ENCODE data around the gene ZNF800.

Gene ZNF800

DNA sequence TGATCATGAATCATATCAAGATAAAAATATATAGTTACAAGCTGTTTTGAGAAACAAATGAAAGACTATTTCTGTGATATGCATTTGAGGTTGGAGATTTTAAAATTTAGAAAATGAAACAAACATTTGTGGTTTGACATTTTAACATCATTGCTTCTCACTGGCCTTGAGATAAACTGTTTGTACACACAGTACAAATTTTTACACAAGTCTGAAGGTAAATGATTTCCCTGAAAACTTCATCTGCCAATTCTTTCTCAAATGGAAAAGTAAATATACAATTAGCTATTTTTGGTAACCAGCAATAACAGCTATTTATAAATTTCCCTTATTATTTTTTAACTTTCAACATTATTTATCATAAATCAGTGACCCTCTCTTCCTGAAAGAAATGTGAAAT, 38.6 kb downstream of the ZNF800 start:
- in situ Hi-C loops (cut with HindIII; ENCODE audit: low pct_unique_long_range_greater_than_20kb, low sequenced_read_pairs) = no loop called here
- no peak for DNase-seq (ENCODE audit: low read depth in 1 of 2, low spot score in 1 of 2)
- TF ChIP-seq JUND (IDR thresholded peaks at IDR 0.05; ENCODE audit: low read depth) = no peak

DNA sequence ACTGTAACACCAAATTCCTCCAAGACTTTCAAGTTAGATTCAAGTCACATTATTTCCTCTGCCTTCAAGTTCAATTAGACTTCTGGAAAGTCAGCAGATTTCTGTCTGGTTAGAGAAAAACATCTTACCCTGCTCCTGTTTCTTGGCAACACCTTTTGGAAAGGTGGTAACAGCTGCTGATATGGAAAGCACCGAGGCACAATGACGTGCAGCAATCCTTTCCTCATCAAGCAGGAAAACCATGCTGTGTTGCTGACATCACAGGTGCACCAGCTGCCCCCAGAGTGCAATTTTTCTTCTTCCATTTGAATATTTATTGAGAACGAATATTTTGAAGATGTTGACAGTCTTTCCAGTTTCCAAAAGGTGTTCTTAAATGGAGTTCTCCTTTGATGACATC, 41.9 kb downstream of the ZNF800 start:
- in situ Hi-C loops (cut with HindIII; ENCODE audit: low pct_unique_long_range_greater_than_20kb, low sequenced_read_pairs) = no loop called here
- DNase-seq (ENCODE audit: low read depth in 1 of 2, low spot score in 1 of 2) = no peak
- TF ChIP-seq JUND (IDR thresholded peaks at IDR 0.05; ENCODE audit: low read depth) = no peak

- no peak for TF ChIP-seq JUND (IDR thresholded peaks at IDR 0.05; ENCODE audit: low read depth)
- DNase-seq (ENCODE audit: low read depth in 1 of 2, low spot score in 1 of 2) = no peak
- in situ Hi-C loops (cut with HindIII; ENCODE audit: low pct_unique_long_range_greater_than_20kb, low sequenced_read_pairs) = no loop called here
Observed at GRCh38 chr7:127349881-127350280, 42.6 kb downstream of the ZNF800 start.

GRCh38 chr7:127348247-127348631, 44.3 kb downstream of the ZNF800 start:
- in situ Hi-C loops (cut with HindIII; ENCODE audit: low pct_unique_long_range_greater_than_20kb, low sequenced_read_pairs) = no loop called here
- no peak for TF ChIP-seq JUND (IDR thresholded peaks at IDR 0.05; ENCODE audit: low read depth)
- DNase-seq (ENCODE audit: low read depth in 1 of 2, low spot score in 1 of 2) = no peak

DNA sequence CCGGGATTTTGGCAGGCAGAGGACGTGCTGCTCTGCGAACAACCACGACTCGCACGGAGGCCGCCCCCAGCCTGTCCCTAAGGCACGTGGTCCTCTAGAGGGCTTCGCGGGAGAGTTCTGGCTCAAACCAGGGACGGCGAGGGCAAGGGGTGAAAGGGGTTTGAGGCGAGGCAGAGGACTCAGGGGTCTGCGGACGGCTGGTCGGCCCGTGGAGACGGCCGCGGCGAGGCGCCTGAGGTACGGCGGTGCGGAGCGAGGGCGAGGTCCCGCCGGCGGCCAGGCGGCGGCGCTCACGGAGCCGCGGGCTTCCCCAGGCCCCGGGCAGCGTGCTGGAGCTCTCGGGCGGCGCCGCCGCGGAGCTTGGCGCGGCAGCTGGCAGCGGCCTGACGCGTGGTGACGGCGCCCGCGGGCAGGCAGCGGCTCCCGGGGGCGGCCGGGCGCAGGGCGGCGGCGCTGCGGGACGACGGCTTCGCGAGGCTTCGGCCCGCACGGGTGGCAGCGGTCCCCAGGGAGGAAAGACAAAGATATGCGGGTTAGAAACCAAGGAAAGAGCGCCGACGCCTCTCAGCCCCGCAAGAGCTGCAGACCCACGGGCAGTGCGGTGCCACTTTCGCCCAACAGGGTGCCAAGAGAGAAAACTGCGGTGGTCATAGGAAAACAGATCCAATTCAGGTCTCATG, 44.8 kb downstream of the ZNF800 start:
- in situ Hi-C loops (cut with HindIII; ENCODE audit: low pct_unique_long_range_greater_than_20kb, low sequenced_read_pairs) = no loop called here
- no peak for TF ChIP-seq JUND (IDR thresholded peaks at IDR 0.05; ENCODE audit: low read depth)
- peak; percentile 62 to 66 for DNase-seq (ENCODE audit: low read depth in 1 of 2, low spot score in 1 of 2)

GRCh38 chr7:127346575-127347256, 45.8 kb downstream of the ZNF800 start:
- no peak for DNase-seq (ENCODE audit: low read depth in 1 of 2, low spot score in 1 of 2)
- in situ Hi-C loops (cut with HindIII; ENCODE audit: low pct_unique_long_range_greater_than_20kb, low sequenced_read_pairs) = no loop called here
- no peak for TF ChIP-seq JUND (IDR thresholded peaks at IDR 0.05; ENCODE audit: low read depth)

GRCh38 chr7:127342596-127342995, 49.9 kb downstream of the ZNF800 start:
- no peak for TF ChIP-seq JUND (IDR thresholded peaks at IDR 0.05; ENCODE audit: low read depth)
- DNase-seq (ENCODE audit: low read depth in 1 of 2, low spot score in 1 of 2) = no peak
- in situ Hi-C loops (cut with HindIII; ENCODE audit: low pct_unique_long_range_greater_than_20kb, low sequenced_read_pairs) = no loop called here

GRCh38 chr7:127338122-127338521, 54.4 kb downstream of the ZNF800 start:
- no peak for TF ChIP-seq JUND (IDR thresholded peaks at IDR 0.05; ENCODE audit: low read depth)
- in situ Hi-C loops (cut with HindIII; ENCODE audit: low pct_unique_long_range_greater_than_20kb, low sequenced_read_pairs) = no loop called here

DNA sequence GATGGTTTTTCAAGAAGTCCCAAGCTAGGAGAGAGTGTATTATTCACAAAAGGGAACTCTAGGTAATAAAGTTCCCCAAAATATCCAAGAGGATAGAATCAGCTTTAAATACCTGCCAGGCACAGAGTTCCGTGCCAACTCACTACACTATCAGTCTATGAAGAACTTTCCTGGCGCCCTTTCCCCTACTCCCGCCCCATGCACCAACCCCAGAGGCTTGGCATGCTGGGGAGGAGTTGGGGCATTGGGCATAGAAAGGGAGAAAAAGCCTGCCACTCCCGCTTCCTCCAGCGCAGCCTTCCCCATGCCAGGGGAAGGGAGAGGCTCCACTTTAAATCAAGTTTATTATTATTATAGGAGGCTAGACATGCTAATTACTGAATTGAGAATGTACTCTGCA, 54.9 kb downstream of the ZNF800 start:
- in situ Hi-C loops (cut with HindIII; ENCODE audit: low pct_unique_long_range_greater_than_20kb, low sequenced_read_pairs) = no loop called here
- TF ChIP-seq JUND (IDR thresholded peaks at IDR 0.05; ENCODE audit: low read depth) = no peak
- DNase-seq (ENCODE audit: low read depth in 1 of 2, low spot score in 1 of 2) = no peak

More at GRCh38 chr7:127338122-127338521, 54.4 kb downstream of the ZNF800 start:
- no peak for DNase-seq (ENCODE audit: low read depth in 1 of 2, low spot score in 1 of 2)

DNA sequence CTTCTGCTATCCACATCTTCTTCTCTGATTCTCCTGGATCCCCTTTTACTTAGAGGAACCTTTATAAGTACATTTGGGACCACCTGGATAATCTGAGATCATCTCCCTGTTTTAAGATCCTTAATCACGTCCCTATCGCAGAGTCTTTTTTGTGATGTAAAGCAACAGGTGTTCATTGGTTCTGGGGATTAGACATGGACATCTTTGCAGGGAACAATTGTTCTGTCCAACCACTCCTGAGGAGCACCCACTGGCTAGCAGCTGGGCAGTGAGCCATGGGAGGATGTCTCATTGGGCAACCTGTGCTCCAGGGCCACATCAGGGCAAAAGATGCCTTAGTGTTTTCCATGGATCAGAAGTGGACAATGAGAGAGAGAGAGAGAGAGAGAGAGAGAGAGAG, 56.0 kb downstream of the ZNF800 start:
- no peak for TF ChIP-seq JUND (IDR thresholded peaks at IDR 0.05; ENCODE audit: low read depth)
- no peak for DNase-seq (ENCODE audit: low read depth in 1 of 2, low spot score in 1 of 2)
- in situ Hi-C loops (cut with HindIII; ENCODE audit: low pct_unique_long_range_greater_than_20kb, low sequenced_read_pairs) = no loop called here

DNA sequence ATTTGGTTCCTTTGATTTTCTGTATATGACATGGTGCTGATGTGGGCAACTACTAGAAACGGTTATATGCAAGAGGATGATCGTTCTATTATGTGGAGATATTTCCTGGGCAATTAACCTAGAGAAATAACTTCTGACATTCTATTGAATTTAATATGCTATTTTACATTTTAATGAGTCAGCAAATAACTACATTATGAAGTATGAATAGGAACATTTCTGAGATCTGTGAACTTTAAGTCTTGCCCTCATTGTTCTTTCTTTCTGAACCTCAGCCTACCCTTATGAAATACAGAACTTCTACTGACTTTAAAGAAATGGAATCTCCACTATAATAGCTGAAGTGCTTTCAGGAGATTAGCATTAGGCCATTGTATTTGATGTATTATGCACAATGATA, 59.6 kb downstream of the ZNF800 start:
- TF ChIP-seq JUND (IDR thresholded peaks at IDR 0.05; ENCODE audit: low read depth) = no peak
- in situ Hi-C loops (cut with HindIII; ENCODE audit: low pct_unique_long_range_greater_than_20kb, low sequenced_read_pairs) = no loop called here
- DNase-seq (ENCODE audit: low read depth in 1 of 2, low spot score in 1 of 2) = no peak

GRCh38 chr7:127330070-127330469, 62.4 kb downstream of the ZNF800 start:
- in situ Hi-C loops (cut with HindIII; ENCODE audit: low pct_unique_long_range_greater_than_20kb, low sequenced_read_pairs) = no loop called here
- no peak for DNase-seq (ENCODE audit: low read depth in 1 of 2, low spot score in 1 of 2)
- TF ChIP-seq JUND (IDR thresholded peaks at IDR 0.05; ENCODE audit: low read depth) = no peak

GRCh38 chr7:127322832-127323493, 69.5 kb downstream of the ZNF800 start:
- DNase-seq (ENCODE audit: low read depth in 1 of 2, low spot score in 1 of 2) = no peak
- TF ChIP-seq JUND (IDR thresholded peaks at IDR 0.05; ENCODE audit: low read depth) = no peak
- in situ Hi-C loops (cut with HindIII; ENCODE audit: low pct_unique_long_range_greater_than_20kb, low sequenced_read_pairs) = no loop called here

Data from T47D (cell line).